Inferior parietal cortex (tissue), 1 donor: ENCODE measurements around the gene MYL4.
"Not testable (repeated sequence)": the region's sequence is repeated elsewhere in the genome, so short reads cannot be mapped to it uniquely, and the experiment has no call there.

Experiments
- DNase-seq: peaks from one replicate; pipeline ENCODE4 v3.0.0-alpha.2; 2016; ENCODE audit errors: extremely low spot score

The MYL4 gene

GRCh38 chr17:47243737-47244598 is 34.8 kb downstream of the MYL4 start:
- DNase-seq, result no peak

GRCh38 chr17:47244697-47245096 is 35.5 kb downstream of the MYL4 start:
- no peak for DNase-seq

- DNase-seq, result no peak
Measured at GRCh38 chr17:47246120-47246519, 37.0 kb downstream of the MYL4 start.

DNA sequence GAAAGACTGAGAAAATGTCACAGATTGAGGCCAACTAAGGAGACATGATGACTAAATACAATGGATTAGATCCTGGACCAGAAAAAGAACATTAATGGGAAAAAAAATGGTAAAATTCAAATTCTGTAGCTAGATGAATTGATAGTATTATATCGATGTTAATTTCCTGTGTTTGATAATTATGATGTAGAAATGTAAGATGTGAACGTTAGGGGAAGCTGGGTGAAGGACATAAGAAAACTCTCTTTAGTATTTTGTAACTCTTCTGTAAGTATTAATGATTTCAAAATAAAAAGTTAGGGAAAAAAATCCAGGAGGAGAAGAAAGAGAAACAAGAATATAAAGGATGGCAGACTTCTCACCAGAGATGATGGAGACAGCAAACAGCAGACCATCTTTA is 41.7 kb downstream of the MYL4 start:
- no peak for DNase-seq

GRCh38 chr17:47251421-47251940 is 42.3 kb downstream of the MYL4 start:
- no peak for DNase-seq

DNA sequence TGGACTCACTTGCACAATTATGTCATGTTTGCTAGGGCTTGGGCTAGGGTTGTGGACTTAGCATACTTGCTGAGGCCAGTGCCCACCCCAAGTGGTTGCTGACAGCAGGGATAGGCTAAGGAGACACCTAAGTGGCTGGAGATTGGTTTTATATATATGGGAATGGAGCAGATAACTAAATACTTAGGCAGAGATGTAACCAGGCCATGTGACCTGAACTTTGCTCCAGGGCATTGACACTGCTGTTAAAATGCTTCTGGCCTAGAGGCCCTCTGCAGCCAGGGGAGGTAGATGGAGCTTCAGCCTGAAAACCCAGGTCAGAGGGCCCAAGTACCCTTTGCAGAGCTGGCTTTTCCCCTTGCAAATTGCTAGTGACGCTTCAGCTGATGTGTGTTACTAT is 43.1 kb downstream of the MYL4 start:
- no peak for DNase-seq

GRCh38 chr17:47252766-47253512 is 43.8 kb downstream of the MYL4 start:
- no peak for DNase-seq

- DNase-seq, result peak; percentile 28
Measured at GRCh38 chr17:47253541-47254402, 44.6 kb downstream of the MYL4 start, which contains the start of gene ITGB3. Gene ITGB3 (plus strand): TSS chr17:47253827. CDS start chr17:47253862, 35 bp downstream.

DNA sequence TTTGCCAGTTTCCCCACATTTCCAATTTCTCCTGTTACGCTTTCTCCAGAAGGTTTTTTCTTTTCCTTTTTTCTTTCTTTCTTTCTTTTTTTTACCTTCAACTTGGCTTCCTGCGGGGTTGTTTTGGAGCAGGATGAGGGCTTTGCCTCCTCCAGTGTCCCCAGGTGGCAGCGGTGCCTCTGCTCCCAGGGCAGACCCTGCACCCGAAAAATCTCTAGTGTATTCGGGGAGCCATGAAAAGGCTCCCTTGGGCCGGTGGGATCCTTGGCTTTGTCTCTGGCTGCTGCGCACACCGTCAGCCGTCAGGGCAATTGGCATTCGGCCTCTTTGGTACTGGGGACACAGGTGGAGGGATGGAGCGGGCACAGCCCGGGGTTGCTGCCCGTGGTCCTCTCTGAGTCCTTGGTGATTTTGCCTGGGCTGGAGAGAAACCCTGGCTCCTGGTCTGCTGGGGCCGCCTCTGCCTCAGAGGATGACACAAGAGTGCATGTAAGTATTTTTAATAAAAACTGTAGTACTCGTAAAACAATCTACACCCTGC is 45.3 kb downstream of the MYL4 start:
- no peak for DNase-seq

DNA sequence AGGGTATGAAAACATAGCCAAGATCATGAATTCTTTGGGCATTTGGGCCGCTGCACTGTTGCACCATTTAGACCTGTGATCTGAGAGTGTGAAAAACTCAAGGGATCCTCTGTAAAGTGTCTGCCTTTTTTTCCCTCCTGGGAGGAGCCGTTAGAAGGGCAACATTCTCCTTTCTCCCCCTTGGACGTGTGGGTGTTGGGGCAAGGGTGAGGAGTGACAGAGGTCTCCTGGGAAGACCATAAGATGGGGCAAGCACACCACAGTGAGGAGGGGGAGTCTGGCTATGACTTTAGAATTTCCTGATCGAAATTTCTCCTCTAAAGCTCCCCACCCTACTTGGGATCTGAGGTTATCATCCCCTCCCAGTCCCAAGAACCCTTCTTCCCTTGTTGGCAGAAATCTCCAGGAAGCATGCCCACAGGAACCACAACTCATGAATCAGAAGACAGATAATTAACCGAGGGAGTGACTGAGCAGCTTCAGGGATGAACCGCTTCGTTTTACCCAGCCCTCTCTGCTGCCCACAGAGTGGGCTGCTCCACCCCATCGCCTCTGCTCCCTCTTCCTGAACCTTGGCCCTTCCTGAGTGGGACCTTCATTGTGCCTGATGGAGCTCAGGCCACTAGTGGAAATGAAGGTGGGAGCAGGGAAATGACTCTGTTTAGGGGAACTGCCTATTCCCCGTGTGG is 48.6 kb downstream of the MYL4 start:
- DNase-seq, result no peak

GRCh38 chr17:47262586-47262985 is 53.4 kb downstream of the MYL4 start:
- no peak for DNase-seq

DNA sequence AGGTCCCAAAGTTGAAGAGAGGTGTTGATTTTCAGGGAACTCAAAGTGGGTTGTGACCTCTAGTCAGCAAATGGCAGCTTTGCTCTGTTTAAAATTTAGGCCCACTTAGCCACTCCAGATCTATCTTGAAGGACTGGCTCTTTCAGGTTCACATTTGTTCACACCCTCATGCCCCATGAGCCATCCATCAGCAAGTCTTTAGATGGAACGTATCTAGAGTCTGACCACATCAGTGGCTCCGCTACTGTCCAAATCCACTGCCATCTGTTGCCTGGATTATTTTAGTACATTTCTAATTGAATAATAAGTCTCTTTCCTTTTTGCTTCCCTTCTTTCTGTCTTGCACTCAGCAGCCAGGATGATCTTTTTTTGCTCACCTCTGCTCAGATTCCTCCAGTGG is 55.0 kb downstream of the MYL4 start:
- no peak for DNase-seq

GRCh38 chr17:47265983-47266541 is 56.9 kb downstream of the MYL4 start:
- no peak for DNase-seq

- no peak for DNase-seq
Measured at GRCh38 chr17:47266782-47267181, 57.6 kb downstream of the MYL4 start.

DNA sequence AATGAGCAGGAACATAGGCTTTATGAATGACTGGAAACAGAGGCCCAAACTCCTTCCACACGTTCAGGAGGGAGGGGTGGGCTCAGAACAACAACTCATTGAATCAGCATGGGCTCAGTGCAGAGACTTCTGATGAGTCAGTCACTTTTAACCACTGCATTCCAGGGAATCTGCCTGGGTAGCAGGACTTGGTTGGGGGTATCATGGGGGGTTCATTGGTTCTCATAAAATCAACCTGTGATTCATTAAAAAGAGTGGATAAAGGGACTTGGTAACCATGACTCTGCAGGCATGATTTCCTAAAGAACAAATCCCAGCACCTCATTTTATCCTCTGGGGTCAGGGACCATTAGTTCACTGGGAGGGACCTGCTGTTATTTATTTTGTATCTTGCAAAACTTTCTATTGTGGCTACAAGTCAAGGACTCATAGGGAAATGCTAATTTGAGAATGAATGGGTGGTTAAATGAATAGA is 58.2 kb downstream of the MYL4 start:
- no peak for DNase-seq

DNA sequence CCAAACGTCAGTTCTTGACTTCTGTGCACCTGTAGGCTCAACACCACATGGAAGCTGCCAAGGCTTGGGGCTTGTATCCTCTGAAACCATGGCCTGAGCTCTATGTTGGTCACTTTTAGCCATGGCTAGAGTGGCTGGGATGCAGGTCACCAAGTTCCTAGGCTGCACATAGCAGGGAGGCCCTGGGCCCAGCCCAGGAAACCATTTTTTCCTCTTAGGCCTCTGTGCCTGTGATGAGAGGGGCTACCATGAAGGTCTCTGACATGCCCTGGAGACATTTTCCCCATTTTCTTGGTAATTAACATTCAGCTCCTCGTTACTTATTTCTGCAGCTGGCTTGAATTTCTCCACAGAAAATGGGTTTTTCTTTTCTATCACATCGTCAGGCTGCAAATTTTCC is 59.8 kb downstream of the MYL4 start:
- DNase-seq, result not testable (repeated sequence)

- DNase-seq, result not testable (repeated sequence)
Measured at GRCh38 chr17:47269561-47270280, 60.6 kb downstream of the MYL4 start.

DNA sequence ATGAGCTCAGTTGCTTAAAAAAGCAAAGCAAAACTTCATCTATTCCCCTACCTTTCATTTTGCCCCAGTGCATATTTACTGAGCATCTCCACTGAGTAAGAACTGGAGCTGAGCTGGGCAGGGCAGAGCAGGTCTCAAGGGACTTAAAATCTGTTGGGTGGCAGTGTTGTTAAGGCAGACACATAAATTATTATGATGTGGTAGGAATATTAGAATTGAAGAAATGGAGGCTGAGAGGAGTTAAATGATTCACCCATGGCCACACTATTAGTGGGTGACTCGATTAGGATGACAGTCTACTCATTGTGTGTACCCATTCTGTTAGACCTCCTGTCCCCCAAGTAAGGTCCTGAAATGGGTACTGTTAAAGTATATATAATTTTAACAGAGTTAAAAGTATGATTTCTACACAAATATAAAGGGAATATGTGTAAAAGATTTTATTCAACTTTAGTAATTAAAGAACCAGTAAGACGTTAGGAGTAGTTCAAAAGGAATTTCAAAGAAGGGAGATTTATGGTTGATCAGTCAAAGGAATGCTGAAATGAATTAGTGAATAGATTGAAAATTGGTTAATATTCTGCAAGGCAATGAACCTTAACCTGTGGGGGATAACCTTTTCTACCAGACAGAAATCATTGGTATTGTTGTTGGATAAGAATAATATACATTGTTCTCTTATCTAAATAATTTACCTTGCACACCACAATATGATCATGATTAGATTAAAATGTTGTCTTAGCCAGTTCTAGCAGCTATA is 62.0 kb downstream of the MYL4 start:
- DNase-seq, result no peak

- no peak for DNase-seq
Measured at GRCh38 chr17:47272491-47272890, 63.3 kb downstream of the MYL4 start.
